Measurements from ENCODE around the gene RTL10.
A peak's percentile ranks its signal among the peaks of the same experiment; 100 is the strongest.

Gene RTL10

GRCh38 chr22:19851291-19852176 lies 3.1 kb downstream of the RTL10 start:
- DNase-seq (ENCODE audit: extremely low read depth, low read depth), result no peak
- no peak for TF ChIP-seq CTCF (IDR thresholded peaks at IDR 0.05; ENCODE audit: low read depth, low read length, missing control alignments)
- peak overlapping the region; percentile 96 for H3K4me3 ChIP-seq (replicated peaks; ENCODE audit: low read depth, low read length)

GRCh38 chr22:19850763-19851109 lies 3.9 kb downstream of the RTL10 start:
- no peak overlapping the region for H3K4me3 ChIP-seq (replicated peaks; ENCODE audit: low read depth, low read length)
- no peak for TF ChIP-seq CTCF (IDR thresholded peaks at IDR 0.05; ENCODE audit: low read depth, low read length, missing control alignments)
- no peak for DNase-seq (ENCODE audit: extremely low read depth, low read depth)

- no peak for DNase-seq (ENCODE audit: extremely low read depth, low read depth)
- TF ChIP-seq CTCF (IDR thresholded peaks at IDR 0.05; ENCODE audit: low read depth, low read length, missing control alignments), result no peak
- no peak overlapping the region for H3K4me3 ChIP-seq (replicated peaks; ENCODE audit: low read depth, low read length)
Observed at GRCh38 chr22:19849835-19850762, 4.6 kb downstream of the RTL10 start.

GRCh38 chr22:19848298-19849224 lies 6.1 kb downstream of the RTL10 start:
- DNase-seq (ENCODE audit: extremely low read depth, low read depth), result no peak
- H3K4me3 ChIP-seq (replicated peaks; ENCODE audit: low read depth, low read length), result no peak overlapping the region
- TF ChIP-seq CTCF (IDR thresholded peaks at IDR 0.05; ENCODE audit: low read depth, low read length, missing control alignments), result no peak

GRCh38 chr22:19847345-19847632 lies 7.4 kb downstream of the RTL10 start:
- TF ChIP-seq CTCF (IDR thresholded peaks at IDR 0.05; ENCODE audit: low read depth, low read length, missing control alignments), result no peak
- DNase-seq (ENCODE audit: extremely low read depth, low read depth), result no peak
- no peak overlapping the region for H3K4me3 ChIP-seq (replicated peaks; ENCODE audit: low read depth, low read length)

GRCh38 chr22:19846620-19847344 lies 7.9 kb downstream of the RTL10 start:
- no peak overlapping the region for H3K4me3 ChIP-seq (replicated peaks; ENCODE audit: low read depth, low read length)
- no peak for DNase-seq (ENCODE audit: extremely low read depth, low read depth)
- TF ChIP-seq CTCF (IDR thresholded peaks at IDR 0.05; ENCODE audit: low read depth, low read length, missing control alignments), result no peak
